Effector memory CD4-positive, alpha-beta T cell (primary cell): ENCODE data around the gene NAT10.
"Not testable (repeated sequence)": the region's sequence is repeated elsewhere in the genome, so short reads cannot be mapped to it uniquely, and the experiment has no call there.

ENCODE experiments used
- DNase-seq, 3 donors: peaks; one replicate each; pipeline ENCODE4 v3.0.0-alpha.2; 2020
- H3K27ac ChIP-seq: 2 replicates; pipeline ENCODE4 v1.7.0; 2013; ENCODE audit warnings: mild to moderate bottlenecking, low read length, moderate library complexity; ENCODE audit not compliant: insufficient read depth, poor library complexity, severe bottlenecking
- H3K27me3 ChIP-seq: replicated peaks from 2 replicates; pipeline ENCODE4 v1.7.0; 2013; ENCODE audit warnings: mild to moderate bottlenecking, low read length; ENCODE audit not compliant: insufficient read depth, control insufficient read depth, poor library complexity, severe bottlenecking
- H3K36me3 ChIP-seq: 2 replicates; pipeline ENCODE4 v1.7.0; 2013; ENCODE audit warnings: mild to moderate bottlenecking, low read length, moderate library complexity; ENCODE audit not compliant: control insufficient read depth, insufficient read depth
- H3K4me1 ChIP-seq: 2 replicates; pipeline ENCODE4 v1.7.0; 2013; ENCODE audit warnings: low read length, mild to moderate bottlenecking; ENCODE audit not compliant: control insufficient read depth, insufficient read depth, poor library complexity, severe bottlenecking
- H3K4me3 ChIP-seq: 2 replicates; pipeline ENCODE4 v1.7.0; 2013; ENCODE audit warnings: low read length, low read depth, mild to moderate bottlenecking; ENCODE audit not compliant: insufficient read depth, poor library complexity, severe bottlenecking
- H3K9me3 ChIP-seq: 2 replicates; pipeline ENCODE4 v1.7.0; 2013; ENCODE audit warnings: mild to moderate bottlenecking, low read length, moderate library complexity; ENCODE audit not compliant: control insufficient read depth
- total RNA-seq, 3 donors: gene quantifications; one replicate each; lab custom pipeline; 2026; lab: John Stamatoyannopoulos, UW

Gene NAT10
- 42.0 to 68.9 (median 53.6) reads per million in 3 donors for total RNA-seq

DNA sequence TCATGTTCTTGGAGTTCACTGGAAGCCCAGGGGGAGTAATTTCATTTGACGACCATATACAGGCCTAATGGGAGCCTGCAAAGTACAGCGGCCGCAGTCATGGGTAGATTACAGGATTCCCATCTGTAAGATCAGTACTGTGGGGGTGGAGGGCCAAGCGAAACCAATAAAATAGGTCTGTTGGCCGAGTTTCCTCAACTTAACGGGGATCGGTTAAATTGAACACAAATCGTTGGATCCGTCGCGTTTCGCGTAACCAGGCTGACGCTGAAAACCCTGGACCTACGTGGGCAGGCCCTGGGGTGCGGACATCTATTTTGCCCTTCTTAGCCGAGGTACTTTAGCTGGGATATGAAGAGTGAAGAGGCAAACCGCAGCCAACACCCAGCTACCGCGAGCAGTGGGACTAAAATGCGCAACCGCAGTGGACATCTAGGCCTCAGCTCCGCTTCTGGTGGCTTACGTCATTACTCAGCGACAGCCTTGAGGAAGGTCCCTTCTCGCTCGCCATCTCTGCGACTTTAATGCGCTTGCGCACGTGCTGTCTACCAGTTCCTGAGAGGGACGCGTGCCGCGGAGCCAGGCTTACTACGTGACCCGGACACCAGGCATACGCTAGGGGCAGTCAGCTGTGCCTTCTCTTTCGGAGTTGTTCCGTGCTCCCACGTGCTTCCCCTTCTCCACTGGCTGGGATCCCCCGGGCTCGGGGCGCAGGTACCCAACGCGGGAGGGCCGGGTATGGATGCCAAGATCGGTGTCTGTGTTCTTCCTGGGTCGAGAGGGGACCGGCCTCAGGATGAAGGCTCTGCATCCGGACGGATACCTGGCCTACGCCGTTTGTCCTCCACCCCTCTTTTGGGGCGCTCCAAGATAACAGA lies at the start of gene NAT10:
Gene NAT10, plus strand, starts transcription at position 551 of the 878 bp plus-strand sequence. CDS start 2,597 bp downstream, outside the sequence.
- Histone ChIP-seq H3K9me3 (no peaks in the 10 kb centered on the region), H3K4me3 (peak within 1 kb of the TSS; percentile 71), H3K4me1 (peaks cover 14% of the 10 kb centered on the region), H3K27me3 (no peaks in the 10 kb centered on the region), H3K36me3 (peaks cover 22% of the 10 kb centered on the region), H3K27ac (peak within 1 kb of the TSS; percentile 90)
- DNase-seq, result peak; percentile 97

GRCh38 chr11:34056672-34057071 lies 48.8 kb upstream of the NAT10 start:
- Histone ChIP-seq H3K4me3 (no peak overlapping the region), H3K4me1 (peaks cover 30% of the 10 kb centered on the region), H3K36me3 (peaks cover 12% of the 10 kb centered on the region), H3K27ac (no peak overlapping the region), H3K27me3 (no peaks in the 10 kb centered on the region), H3K9me3 (no peaks in the 10 kb centered on the region)
- DNase-seq, result no peak

- no peak overlapping the region for H3K4me3 ChIP-seq
- H3K9me3 ChIP-seq, result no peaks in the 10 kb centered on the region
- no peak overlapping the region for H3K27ac ChIP-seq
- no peak for DNase-seq
- no peaks in the 10 kb centered on the region for H3K27me3 ChIP-seq
- H3K4me1 ChIP-seq, result peaks cover 2% of the 10 kb centered on the region
- peaks cover 11% of the 10 kb centered on the region for H3K36me3 ChIP-seq
These were observed 42.2 kb upstream of the NAT10 start for GRCh38 chr11:34063061-34063795.

DNA sequence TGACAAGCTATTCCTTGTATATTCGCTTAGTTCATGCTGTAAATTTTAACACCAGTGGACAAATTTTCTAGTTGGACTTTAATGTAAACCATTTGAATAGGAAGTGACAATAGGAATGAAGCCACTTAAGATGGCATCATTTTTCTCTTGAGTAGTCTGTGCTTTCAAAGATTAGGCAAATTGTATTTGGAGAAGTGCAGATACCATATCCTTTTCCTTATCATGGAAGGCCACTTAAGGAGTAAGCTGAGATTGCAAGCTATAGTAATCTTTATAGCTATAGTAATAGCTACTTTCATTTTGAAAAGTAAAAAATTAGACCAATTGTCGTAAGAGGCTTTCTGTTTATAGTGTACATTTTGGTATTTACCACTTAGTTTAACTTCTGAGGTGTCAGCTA lies 41.1 kb upstream of the NAT10 start:
- peaks cover 11% of the 10 kb centered on the region for H3K36me3 ChIP-seq

GRCh38 chr11:34065505-34066203 lies 39.8 kb upstream of the NAT10 start:
- H3K4me3 ChIP-seq, result no peak overlapping the region
- DNase-seq, result no peak
- H3K9me3 ChIP-seq, result no peaks in the 10 kb centered on the region
- H3K27ac ChIP-seq, result no peak overlapping the region
- H3K4me1 ChIP-seq, result peaks cover 6% of the 10 kb centered on the region
- H3K27me3 ChIP-seq, result no peaks in the 10 kb centered on the region
- H3K36me3 ChIP-seq, result peaks cover 7% of the 10 kb centered on the region

More for the DNA sequence above, 41.1 kb upstream of the NAT10 start:
- no peaks in the 10 kb centered on the region for H3K27me3 ChIP-seq
- H3K9me3 ChIP-seq, result no peaks in the 10 kb centered on the region
- no peak overlapping the region for H3K27ac ChIP-seq
- no peak overlapping the region for H3K4me3 ChIP-seq
- H3K4me1 ChIP-seq, result peaks cover 2% of the 10 kb centered on the region
- no peak for DNase-seq

DNA sequence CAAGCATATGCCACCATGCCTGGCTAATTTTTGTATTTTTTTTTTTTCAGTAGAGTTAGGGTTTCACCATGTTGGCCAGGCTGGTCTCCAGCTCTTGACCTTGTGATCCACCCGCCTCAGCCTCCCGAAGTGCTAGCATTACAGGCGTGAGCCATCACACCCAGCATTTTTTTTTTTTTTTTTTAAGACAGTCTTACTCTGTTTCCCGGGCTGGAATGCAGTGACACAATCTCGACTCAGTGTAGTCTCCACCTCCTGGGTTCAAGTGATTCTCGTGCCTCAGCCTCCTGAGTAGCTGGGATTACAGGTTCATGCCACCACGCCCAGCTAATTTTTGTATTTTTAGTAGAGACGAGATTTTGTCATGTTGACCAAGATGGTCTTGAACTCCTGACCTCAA lies 38.7 kb upstream of the NAT10 start:
- not testable (repeated sequence) for DNase-seq, H3K27me3 ChIP-seq, H3K4me1 ChIP-seq, H3K36me3 ChIP-seq, H3K9me3 ChIP-seq, H3K4me3 ChIP-seq, H3K27ac ChIP-seq

GRCh38 chr11:34067383-34068065 lies 37.9 kb upstream of the NAT10 start:
- peaks cover 11% of the 10 kb centered on the region for H3K36me3 ChIP-seq
- no peaks in the 10 kb centered on the region for H3K27me3 ChIP-seq
- no peaks in the 10 kb centered on the region for H3K9me3 ChIP-seq
- no peak for DNase-seq
- H3K4me1 ChIP-seq, result peaks cover 9% of the 10 kb centered on the region
- no peak overlapping the region for H3K27ac ChIP-seq
- no peak overlapping the region for H3K4me3 ChIP-seq

- Histone ChIP-seq H3K36me3 (peaks cover 16% of the 10 kb centered on the region), H3K4me3 (no peak overlapping the region), H3K4me1 (peaks cover 9% of the 10 kb centered on the region), H3K9me3 (no peaks in the 10 kb centered on the region), H3K27ac (no peak overlapping the region), H3K27me3 (no peaks in the 10 kb centered on the region)
- no peak for DNase-seq
These were observed 37.3 kb upstream of the NAT10 start for GRCh38 chr11:34068111-34068510.

GRCh38 chr11:34071306-34071705 lies 34.1 kb upstream of the NAT10 start:
- H3K9me3 ChIP-seq, H3K4me3 ChIP-seq, H3K27me3 ChIP-seq, H3K27ac ChIP-seq, DNase-seq: not testable (repeated sequence)
- Histone ChIP-seq H3K36me3 (peaks cover 47% of the 10 kb centered on the region), H3K4me1 (peaks cover 16% of the 10 kb centered on the region)
